Measurements from ENCODE around the gene CABLES2.

CABLES2 gene

DNA sequence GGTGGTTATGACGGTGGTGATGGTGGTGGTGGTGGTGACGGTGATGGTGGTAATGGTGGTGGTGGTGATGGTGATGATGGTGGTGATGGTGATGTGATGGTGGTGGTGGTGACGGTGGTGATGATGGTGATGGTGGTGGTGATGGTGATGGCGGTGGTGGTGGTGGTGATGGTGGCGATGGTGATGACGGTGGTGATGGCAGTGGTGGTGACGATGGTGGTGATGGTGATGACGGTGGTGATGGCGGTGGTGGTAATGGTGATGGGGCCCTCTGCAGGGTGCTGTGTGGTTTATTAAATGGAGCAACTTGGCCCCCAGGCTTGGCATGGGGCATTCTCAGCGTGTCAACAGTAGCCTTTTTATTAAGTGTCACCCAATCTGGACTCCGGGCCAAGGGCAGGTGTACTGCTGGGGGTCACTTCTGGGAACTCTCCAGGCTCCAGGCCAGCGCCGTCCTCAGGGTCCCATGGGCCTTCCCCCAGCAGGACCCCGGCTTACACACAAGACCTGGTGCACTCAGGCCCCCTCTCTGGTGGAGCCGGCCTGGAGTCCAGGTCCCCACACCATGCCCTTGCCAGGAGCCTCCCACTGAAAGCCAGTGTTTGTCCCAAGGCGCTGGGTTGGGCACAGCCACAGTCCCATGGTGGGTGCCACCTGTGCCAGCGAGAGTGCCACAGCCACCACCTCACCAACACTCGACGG lies 8.8 kb downstream of the CABLES2 start:
- H3F3A ChIP-seq (ENCODE audit: control insufficient read depth, insufficient read depth), result no peaks in the 10 kb centered on the region
- H3K27ac ChIP-seq (ENCODE audit: low read depth, low read length), result no peak overlapping the region
- no peaks in the 10 kb centered on the region for H4K20me1 ChIP-seq (ENCODE audit: control insufficient read depth, insufficient read depth, low read depth, low read length)
- peaks cover 31% of the 10 kb centered on the region for H3K36me3 ChIP-seq (ENCODE audit: control insufficient read depth, low read length)
- no peak overlapping the region for H3K4me3 ChIP-seq (ENCODE audit: low read length)
- no peaks in the 10 kb centered on the region for H3K9me2 ChIP-seq (replicated peaks; ENCODE audit: control insufficient read depth, low read length)
- peaks cover 14% of the 10 kb centered on the region for H3K79me2 ChIP-seq (ENCODE audit: control insufficient read depth, low read length)
- no peaks in the 10 kb centered on the region for H3K4me1 ChIP-seq (ENCODE audit: control insufficient read depth, low read length)
- no peak for TF ChIP-seq CTCF (IDR thresholded peaks at IDR 0.05; ENCODE audit: low read depth, low read length, poor library complexity, severe bottlenecking)
- TF ChIP-seq EZH2phosphoT487 (IDR thresholded peaks at IDR 0.05; ENCODE audit: borderline replicate concordance, low read length), result no peak
- H3K9me3 ChIP-seq (ENCODE audit: control insufficient read depth, insufficient read depth, low read length), result no peaks in the 10 kb centered on the region; the same call in 1 of the 2 replicates
- H3K4me2 ChIP-seq (ENCODE audit: low read length), result no peak overlapping the region
- H3K27me3 ChIP-seq (ENCODE audit: control insufficient read depth, low read length), result no peaks in the 10 kb centered on the region

- H3K36me3 ChIP-seq (ENCODE audit: control insufficient read depth, low read length), result peaks cover 21% of the 10 kb centered on the region
- H3K27me3 ChIP-seq (ENCODE audit: control insufficient read depth, low read length), result no peaks in the 10 kb centered on the region
- no peak overlapping the region for H3K4me3 ChIP-seq (ENCODE audit: low read length)
- H3K79me2 ChIP-seq (ENCODE audit: control insufficient read depth, low read length), result peaks cover 4% of the 10 kb centered on the region; the same call in 1 of the 2 replicates
- TF ChIP-seq EZH2phosphoT487 (IDR thresholded peaks at IDR 0.05; ENCODE audit: borderline replicate concordance, low read length) (no peak), CTCF (IDR thresholded peaks at IDR 0.05; ENCODE audit: low read depth, low read length, poor library complexity, severe bottlenecking) (no peak)
- H3K4me1 ChIP-seq (ENCODE audit: control insufficient read depth, low read length), result no peaks in the 10 kb centered on the region
- no peak overlapping the region for H3K4me2 ChIP-seq (ENCODE audit: low read length)
- H4K20me1 ChIP-seq (ENCODE audit: control insufficient read depth, insufficient read depth, low read depth, low read length), result no peaks in the 10 kb centered on the region
- H3K27ac ChIP-seq (ENCODE audit: low read depth, low read length), result no peak overlapping the region
- no peaks in the 10 kb centered on the region for H3K9me2 ChIP-seq (replicated peaks; ENCODE audit: control insufficient read depth, low read length)
- no peaks in the 10 kb centered on the region for H3F3A ChIP-seq (ENCODE audit: control insufficient read depth, insufficient read depth)
- H3K9me3 ChIP-seq (ENCODE audit: control insufficient read depth, insufficient read depth, low read length), result no peaks in the 10 kb centered on the region; the same call in 1 of the 2 replicates
Observed at GRCh38 chr20:62396367-62397239, 10.5 kb downstream of the CABLES2 start.

GRCh38 chr20:62395311-62396242 lies 11.5 kb downstream of the CABLES2 start:
- Histone ChIP-seq H3K36me3 (ENCODE audit: control insufficient read depth, low read length) (peaks cover 21% of the 10 kb centered on the region), H3K4me3 (ENCODE audit: low read length) (no peak overlapping the region), H3K4me2 (ENCODE audit: low read length) (no peak overlapping the region), H4K20me1 (ENCODE audit: control insufficient read depth, insufficient read depth, low read depth, low read length) (no peaks in the 10 kb centered on the region), H3K9me2 (replicated peaks; ENCODE audit: control insufficient read depth, low read length) (no peaks in the 10 kb centered on the region), H3K79me2 (ENCODE audit: control insufficient read depth, low read length) (no peaks in the 10 kb centered on the region), H3K9me3 (ENCODE audit: control insufficient read depth, insufficient read depth, low read length) (no peaks in the 10 kb centered on the region; the same call in 1 of the 2 replicates), H3F3A (ENCODE audit: control insufficient read depth, insufficient read depth) (peaks cover 1% of the 10 kb centered on the region), H3K27me3 (ENCODE audit: control insufficient read depth, low read length) (no peaks in the 10 kb centered on the region), H3K27ac (ENCODE audit: low read depth, low read length) (no peak overlapping the region), H3K4me1 (ENCODE audit: control insufficient read depth, low read length) (no peaks in the 10 kb centered on the region)
- no peak for TF ChIP-seq EZH2phosphoT487 (IDR thresholded peaks at IDR 0.05; ENCODE audit: borderline replicate concordance, low read length)
- TF ChIP-seq CTCF (IDR thresholded peaks at IDR 0.05; ENCODE audit: low read depth, low read length, poor library complexity, severe bottlenecking), result no peak
